Activated T-cell treated with anti-CD3 and anti-CD28 coated beads for 4 hours (primary cell): ENCODE results near the gene SRPK2.
"Not testable (repeated sequence)": the region's sequence is repeated elsewhere in the genome, so short reads cannot be mapped to it uniquely, and the experiment has no call there.

ENCODE experiments used
- DNase-seq: peaks from one replicate; pipeline ENCODE4 v3.0.0-alpha.2; 2020

The SRPK2 gene

DNA sequence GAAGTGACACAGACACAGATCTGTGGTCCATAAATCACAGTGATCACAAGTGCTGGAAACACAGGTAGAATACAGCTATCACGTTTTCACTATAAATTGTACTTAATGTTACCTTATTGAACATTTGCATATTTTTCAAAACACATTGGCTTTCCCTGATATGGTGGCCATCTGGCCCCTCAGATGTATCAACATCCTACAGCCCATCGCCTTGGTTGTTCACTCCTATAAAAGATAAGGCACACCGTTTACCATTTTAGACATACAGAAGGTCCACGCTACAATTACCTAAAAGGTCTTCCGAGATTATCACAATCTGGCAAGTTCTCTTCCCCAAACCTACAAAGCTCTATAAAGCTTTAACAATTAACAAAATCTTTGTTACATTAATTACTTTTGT is 91.4 kb downstream of the SRPK2 start:
- no peak for DNase-seq

DNA sequence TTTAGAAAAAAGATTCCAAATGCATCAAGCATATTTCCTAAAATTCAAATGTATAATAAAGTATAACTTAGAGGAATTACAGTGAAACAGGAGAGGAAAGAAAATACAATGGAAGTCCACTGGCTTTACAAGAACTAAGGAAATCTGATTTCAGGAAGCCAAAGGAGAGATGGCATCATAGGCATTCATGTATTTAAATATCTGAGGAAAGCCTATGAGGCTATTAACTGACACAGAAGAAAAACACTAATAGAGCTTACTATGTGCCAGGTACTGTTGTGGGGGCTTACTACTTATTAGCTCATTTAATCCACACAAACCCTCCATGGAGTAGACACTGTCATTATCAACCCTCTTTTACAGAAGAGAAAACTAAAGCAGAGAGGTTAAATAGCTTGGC is 92.2 kb downstream of the SRPK2 start:
- DNase-seq = no peak

DNA sequence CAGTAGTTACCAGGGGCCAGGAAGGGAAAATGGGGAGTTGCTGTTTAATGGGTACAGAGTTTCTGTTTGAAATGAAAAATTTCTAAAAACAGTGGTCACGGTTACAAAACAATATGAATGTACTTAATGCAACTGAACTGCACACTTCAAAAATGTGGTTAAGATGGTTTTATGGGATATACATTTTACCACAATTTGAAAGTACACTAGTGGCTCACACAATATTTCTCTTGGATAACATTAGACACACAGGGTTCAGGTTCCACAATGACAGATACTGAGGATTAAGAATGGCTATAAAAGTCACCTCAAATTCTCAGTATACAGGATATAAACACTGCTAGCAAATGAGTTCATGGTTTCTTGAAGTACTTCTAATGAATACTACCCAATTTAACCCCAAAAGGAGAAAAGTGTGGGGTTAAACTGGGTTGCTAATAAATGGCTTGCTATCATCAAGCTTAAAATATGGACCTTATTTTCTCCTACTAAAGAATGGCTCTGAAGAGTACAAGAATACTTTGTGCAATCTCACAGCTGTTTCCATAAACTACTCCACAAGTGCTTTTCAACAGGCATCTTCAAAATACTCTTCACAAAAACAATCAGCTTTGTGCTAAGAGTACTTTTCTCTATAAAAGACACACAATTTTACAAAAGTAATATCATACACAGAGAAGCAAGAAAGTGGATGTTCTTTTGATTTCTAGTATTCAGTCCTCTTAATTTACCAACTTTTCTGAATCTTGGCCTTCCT is 92.9 kb downstream of the SRPK2 start:
- no peak for DNase-seq

DNA sequence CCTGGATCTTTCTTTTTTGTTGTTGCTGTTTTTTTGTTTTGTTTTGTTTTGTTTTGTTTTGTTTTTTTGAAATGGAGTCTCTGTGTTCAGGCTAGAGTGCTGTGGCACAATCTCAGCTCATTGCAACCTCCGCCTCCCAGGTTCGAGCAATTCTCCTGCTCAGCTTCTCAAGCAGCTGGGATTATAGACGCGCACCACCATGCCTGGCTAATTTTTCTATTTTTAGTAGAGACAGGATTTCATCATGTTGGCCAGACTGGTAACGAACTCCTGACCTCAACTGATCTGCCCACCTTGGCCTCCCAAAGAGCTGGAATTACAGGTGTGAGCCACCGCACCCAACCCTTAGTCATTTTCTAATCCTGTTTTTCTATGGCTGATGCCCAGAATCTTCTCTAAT is 94.2 kb downstream of the SRPK2 start:
- DNase-seq = not testable (repeated sequence)

DNA sequence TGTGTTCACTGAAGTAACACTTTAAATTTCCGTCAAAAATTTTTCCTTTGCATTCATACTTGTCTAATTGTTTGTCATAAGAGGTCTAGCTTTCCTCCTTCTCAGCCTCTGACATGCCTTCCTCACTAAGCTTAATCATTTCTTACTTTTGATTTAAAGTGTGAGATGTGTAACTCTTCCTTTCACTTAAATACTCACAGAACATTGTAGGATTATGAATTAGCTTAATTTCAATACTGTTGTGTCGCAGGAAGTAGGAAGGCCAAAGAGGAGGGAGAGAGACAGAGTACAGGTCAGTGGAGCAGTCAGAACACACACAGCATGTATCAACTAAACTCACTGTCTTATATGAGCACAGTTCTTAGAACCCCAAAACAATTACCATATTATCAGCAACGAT is 99.0 kb downstream of the SRPK2 start:
- DNase-seq = no peak

DNA sequence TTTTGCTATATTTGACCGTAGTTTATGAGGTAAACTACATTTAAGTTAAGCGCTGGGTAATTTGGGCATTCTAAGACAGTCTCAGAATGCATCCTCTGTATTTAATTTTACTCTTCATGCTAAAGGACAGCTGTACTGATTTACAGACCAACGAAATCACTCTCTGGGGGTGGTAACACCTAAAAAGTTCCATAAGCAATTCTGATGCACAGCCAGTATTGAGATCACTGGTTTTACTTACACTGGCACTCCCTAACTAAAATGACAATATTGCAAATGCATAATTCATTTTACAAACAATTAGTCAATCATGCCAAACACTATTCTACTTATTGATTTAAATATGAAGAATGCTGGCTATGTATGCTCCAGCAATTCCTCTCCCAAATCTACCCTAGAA is 102.3 kb downstream of the SRPK2 start:
- DNase-seq = no peak

DNA sequence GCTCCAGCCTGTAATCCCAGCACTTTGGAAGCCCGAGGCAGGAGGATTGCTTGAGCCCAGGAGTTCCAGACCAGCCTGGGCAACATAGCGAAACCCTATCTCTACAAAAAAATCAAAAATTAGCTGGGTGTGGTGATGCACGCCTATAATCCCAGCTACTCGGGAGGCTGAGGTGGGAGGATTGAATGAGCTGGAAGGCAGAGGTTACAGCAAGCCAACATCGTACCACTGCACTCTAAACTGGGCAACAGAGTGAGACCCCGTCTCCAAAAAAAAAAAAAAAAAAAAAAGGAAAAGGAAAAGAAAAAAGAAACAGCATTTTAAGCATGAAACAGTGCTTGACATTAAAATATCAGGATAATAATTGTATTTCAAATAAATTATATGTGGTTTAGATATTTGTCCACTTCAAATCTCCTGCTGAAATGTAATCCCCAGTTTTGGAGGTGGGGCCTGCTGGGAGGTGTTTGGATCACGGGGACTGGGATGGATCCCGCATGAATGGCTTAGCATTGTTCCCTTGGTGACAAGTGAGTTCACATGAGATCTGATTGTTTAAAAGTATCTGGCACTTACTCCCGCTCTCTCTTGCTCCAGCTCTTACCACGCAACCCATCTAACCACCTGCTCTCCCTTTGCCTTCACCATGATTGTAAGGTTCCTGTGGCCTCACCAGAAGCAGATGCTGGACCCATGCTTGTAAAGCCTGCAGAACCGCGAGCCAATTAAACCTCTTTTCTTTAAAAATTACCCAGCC is 103.4 kb downstream of the SRPK2 start:
- no peak for DNase-seq

DNA sequence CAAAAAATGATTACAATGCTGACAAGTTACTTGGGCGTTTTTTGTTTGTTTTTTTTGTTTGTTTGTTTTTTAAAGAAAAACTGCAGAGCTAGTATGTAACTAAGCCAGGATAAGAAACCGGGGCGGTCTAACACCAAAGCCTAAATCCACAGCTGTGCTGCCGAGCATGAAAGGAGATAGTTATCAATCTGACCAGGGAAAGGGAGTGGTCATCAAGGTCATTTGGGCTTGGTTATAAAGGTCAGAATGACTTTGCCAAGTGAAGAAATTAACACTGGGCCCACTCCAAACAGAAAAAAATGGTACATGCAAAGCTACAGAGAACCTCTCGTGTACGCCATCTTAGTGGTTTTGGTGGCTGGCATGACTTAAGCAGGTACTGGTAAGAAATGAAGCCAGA is 104.7 kb downstream of the SRPK2 start:
- no peak for DNase-seq

DNA sequence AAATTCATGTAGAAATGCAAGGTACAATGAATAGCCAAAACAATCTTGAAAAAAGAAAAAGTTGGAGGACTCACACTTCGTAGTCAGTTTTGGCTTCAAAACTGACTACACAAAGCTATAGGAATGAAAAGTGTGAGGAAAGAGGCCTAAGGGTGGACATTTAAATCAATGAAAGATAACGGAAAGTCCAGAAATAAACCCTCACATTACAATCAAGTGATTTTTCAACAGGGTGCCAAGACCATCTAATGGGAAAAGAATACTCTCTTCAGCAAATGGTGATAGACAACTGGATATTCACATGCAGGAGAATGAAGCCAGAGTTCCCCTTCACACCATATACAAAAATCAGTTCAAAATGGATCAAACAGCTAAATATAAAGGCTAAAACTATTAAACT is 106.8 kb downstream of the SRPK2 start:
- no peak for DNase-seq

DNA sequence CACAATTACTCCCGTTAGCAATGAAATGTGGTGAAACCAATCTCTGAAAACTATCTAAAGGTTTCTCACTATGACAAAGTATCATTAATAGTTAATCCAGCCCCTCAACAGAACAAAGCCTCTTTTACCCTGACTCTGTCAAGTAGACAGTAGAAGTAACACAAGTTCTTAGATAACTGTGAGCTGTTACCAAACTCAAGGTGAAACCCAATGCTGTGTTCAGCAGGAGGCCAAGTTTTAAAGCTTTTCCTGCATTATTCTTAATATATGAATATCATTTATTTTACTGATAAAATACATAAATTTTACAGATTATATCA is 109.1 kb downstream of the SRPK2 start:
- no peak for DNase-seq

DNA sequence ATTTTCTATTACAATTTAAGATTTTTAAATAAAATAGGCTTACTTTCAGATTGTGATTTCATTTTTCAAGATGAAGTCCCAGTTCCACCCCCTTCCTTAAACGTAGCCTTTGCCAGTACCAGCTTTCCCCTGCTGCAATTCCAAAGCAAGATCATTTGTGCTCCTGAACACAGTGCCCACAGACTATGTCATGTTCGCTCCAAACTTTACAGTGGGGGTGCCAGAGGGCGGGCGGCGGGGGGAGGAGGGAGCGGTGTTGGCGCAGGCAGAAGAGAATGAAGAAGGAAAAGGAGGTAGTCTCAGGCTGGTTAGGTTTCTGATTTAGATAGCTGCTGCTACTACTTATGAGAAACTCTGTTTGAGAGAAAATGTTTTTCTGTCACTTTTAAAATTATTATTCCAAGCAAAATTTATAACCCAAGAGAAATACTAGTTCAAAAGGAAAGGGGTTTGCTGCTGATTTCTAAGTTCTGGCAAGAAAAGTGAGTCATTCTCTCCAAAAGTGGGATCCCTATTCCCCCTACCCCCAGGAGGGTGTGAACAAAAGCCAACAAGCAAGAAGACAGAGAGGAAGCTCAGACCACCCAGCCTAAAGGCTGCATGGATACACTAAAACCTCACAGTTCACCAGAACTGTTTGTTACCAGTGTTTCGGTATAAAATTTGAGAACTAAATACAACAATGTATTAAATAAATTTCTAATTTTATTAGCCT is 109.6 kb downstream of the SRPK2 start:
- DNase-seq = no peak

DNA sequence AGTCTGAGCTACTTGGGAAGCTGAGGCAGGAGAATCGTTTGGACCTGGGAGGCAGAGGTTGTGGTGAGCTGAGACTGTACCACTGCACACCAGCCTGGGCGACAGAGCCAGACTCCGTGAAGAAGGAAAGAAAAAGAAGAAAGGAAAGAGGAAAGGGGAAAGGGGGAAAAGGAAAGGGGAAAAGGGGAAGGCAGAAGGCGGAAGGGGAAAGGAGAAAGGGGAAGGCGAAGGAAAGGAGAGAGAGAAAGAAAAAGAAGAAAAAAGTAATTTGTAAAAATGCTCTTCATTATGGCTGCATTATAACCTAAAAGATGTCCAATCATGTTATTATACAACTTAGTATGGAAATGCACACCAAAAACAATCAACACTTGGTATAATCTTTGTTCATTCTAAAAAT is 110.2 kb downstream of the SRPK2 start:
- no peak for DNase-seq

DNA sequence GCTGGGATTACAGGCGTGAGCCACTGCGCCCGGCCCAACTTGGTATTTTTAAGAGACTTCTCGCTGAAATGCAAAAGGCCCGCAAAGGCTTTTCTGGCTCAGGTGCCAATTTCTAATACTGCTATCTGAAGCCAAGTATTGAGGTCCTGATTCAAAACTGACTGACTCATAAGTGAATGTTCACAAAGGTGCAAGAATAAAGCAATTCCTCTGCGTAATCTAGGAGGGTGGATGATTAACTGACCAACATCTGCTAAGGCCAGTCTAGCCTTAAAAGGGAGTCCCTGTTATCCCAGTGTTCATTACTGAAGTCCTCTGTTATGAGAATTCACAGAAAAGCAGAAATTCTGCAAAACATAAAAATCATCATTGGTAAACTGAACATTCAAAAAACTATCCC is 111.4 kb downstream of the SRPK2 start:
- DNase-seq = no peak

DNA sequence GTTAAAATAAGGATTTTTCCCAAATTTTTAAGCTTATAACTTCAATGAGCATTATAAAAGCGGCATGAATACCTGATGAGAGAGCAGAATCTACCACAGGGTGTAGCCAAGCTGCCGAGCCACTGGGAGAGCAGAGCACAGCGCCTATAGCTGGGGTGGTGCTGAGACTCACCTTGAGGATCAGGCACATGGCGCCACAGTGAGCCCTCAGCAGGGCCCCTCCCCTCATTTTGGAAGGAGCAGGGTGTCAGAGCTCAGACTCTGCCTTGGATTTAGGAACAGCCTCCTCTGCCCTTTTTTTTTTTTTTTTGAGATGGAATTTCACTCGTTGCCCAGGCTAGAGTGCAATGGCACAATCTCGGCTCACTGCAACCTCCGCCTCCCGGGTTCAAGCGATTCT is 118.6 kb downstream of the SRPK2 start:
- no peak for DNase-seq

DNA sequence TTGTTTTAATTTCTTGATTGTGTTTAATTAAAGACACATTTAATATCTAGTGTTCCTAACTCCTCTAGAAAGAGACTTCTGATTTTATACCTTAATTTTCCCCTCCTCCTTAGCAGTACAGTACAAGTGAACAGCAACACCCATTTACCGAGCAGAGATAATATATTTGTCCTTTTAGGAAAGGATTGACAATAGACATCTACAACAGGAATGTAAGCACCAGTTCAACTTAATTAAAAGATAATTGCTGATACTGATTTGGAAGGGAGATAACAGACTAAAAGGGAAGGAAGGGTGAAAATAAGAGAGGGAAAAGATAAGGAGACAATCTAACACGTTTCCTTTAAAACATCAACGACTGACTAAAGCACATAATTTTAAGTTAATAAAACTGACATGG is 119.3 kb downstream of the SRPK2 start:
- DNase-seq = no peak

DNA sequence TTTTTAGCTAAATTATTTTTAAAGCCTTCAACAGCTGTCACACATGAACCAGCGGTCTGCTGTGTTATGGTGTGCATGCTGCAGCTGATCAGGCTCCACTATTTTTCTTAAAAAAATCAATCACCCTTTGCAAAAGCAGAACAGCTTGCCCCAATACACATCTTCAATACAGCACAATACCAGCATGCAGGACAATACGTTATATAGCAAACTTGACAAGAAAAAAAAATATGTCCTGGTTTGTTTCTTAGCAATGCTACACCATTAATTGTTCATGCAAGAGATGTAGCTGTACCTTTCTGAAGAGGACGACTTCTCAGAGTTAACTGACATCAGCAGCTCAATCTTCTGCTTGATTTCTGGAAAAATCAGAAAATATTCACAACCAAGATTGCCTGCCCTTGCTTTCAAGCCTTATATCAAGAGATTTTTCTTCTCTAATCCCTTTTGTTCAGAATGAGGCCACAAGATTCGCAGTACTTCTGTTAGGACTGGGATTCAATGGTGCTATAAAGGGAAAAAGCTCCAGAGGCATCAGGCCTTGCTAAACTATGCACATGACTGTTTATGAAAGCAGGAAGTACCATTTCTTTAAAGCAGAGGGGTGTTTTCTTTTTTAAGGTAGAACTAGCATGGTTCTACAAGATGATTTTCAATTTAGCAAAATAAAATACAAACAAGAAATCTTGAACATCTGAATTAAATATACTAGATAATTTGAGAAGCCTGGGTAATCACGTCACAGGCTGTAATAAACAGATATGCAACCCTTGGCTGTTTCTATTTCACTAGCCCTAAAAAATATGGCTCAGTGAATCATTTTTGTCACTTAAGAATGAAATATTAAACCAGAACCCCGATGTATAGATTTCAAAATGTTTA is 120.0 kb downstream of the SRPK2 start:
- no peak for DNase-seq

DNA sequence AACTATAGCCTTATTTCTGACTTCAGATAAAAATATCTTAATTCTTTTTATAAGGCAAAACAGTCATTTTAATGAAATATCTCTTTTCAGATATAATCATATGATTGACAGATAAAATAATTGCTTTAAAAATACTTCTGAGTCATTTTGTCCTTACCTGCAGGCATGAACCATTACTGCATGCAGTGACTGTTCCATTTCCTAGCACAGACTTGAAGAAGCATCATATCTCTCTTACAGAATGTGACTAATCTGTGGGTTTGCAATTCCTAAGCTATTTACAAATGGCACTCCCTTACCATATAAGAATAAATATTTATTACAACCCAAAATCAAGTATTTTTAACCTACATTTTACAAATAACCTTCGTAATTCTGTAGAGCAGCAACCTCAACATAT is 120.7 kb downstream of the SRPK2 start:
- DNase-seq = no peak

DNA sequence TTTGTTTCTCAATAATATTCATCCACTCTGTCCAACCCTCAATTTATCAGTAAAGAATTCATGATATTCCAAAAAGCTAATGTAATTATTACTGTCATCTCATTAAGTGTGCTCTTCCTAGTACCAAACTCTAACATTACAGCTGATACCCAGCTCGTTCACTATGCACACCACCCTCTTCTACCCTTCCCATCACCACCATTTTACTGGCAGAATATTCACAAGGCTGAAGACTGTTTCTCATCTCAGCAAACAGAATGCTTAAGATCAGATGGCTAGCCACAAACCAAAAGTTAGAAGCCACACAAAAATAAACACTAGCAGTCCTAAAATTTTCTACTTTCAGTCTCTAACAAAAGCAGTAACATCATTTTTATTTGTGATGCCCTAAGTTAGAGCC is 121.5 kb downstream of the SRPK2 start:
- no peak for DNase-seq

DNA sequence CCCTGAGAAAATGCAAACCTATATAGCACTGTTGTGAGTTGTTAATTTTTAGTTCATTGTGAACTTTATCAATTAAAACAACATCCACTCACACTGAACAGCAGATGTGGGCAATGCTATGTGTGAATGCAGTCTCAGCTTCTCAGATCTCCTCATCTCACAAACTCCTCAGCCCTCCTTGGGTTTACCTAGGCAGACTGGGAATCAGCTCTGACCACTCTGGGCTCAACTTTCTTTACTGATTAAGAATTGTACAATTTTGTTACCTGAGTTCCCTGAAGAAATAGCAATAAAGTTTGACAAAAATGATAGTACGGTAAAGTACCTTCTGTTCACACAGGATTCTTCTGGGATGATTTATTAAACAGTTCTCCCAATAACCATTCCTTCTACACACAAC is 124.0 kb downstream of the SRPK2 start:
- DNase-seq = no peak

DNA sequence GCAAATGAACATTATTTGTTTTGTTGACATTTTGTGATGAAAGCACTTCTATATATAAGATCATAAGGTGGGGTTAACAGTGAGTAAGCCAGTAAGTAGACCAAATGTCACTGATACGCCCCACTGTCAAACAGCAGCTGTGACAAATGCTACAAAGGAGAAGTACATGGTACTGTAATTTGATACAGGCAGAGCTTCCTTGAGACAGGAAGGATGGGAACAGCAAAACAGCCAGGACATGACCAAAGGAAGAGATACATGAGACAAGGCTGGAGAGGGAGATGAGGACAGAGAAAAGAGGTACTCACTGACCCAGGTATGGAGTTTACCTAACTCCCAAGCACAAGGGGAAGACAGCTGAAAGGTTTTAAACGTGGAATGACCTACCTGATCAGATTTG is 127.0 kb downstream of the SRPK2 start:
- no peak for DNase-seq

DNA sequence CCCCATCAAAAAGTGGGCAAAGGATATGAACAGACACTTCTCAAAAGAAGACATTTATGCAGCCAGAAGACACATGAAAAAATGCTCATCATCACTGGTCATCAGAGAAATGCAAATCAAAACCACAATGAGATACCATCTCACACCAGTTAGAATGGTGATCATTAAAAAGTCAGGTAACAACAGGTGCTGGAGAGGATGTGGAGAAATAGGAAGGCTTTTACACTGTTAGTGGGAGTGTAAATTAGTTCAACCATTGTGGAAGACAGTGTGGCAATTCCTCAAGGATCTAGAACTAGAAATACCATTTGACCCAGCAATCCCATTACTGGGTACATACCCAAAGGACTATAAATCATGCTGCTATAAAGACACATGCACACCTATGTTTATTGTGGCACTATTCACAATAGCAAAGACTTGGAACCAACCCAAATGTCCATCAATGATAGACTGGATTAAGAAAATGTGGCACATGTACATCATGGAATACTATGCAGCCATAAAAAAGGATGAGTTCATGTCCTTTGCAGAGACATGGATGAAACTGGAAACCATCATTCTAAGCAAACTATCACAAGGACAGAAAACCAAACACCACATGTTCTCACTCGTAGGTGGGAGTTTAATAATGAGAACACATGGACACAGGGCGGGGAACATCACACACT is 128.4 kb downstream of the SRPK2 start:
- not testable (repeated sequence) for DNase-seq

DNA sequence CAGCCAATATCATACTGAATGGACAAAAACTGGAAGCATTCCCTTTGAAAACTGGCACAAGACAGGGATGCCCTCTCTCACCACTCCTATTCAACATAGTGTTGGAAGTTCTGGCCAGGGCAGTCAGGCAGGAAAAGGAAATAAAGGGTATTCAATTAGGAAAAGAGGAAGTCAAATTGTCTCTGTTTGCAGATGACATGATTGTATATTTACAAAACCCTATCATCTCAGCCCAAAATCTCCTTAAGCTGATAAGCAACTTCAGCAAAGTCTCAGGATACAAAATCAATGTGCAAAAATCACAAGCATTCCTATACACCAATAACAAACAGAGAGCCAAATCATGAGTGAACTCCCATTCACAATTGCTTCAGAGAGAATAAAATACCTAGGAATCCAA is 129.8 kb downstream of the SRPK2 start:
- not testable (repeated sequence) for DNase-seq

DNA sequence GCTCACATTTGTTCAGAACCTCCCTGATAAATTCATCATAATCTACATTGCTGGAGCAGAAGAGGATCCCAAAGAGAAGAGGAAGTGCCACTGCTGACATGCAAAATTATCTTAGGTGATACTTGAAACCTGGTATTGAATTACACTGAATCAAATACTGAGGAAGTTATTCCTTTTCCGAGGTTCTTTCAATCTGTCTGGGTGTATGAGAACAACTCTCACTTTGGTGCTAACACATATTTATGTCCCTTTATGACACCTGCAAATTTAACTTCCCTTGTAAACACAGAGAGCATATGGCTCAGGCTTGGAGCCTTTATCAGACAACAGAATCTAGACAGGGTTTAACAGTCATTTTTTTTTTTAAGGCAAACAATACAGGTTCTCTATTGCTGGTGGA is 131.4 kb downstream of the SRPK2 start:
- no peak for DNase-seq
